A549 (cell line): ENCODE results near the gene AFF2. TPM values are rescaled to one million over a fixed set of nuclear protein-coding genes. Genes with fewer than 3 reads are reported as not detected.

Experiments
- ATAC-seq, 2 experiments: fragments of 200-7000 bp in 1 of 2; fragments of >200 bp in 1 of 2; cut with Nextera tagmentation in 1 of 2; cut with Tn5 transposase in 1 of 2; 3 replicates each; pipeline versions ENCODE4 v1.8.0 to v1.9.1; 2018 to 2020; ENCODE audit warnings: mild to moderate bottlenecking in 1 of 2, moderate library complexity in 1 of 2
- CTCF ChIA-PET: fragments of 300-600 bp; sonication (Branson Sonifier 250); formaldehyde crosslinking; extraction: SDS; loops from one replicate; lab custom pipeline; 2021; ENCODE audit warnings: antibody characterized with exemption, inconsistent platforms; lab: Yijun Ruan, JAX
- POLR2A ChIA-PET: fragments of 350-600 bp; formaldehyde crosslinking; extraction: SDS; loops from one replicate; lab custom pipeline; 2021; ENCODE audit warnings: antibody characterized with exemption, inconsistent platforms; lab: Yijun Ruan, JAX
- DNase-seq, 2 experiments: peaks; one replicate each; pipeline versions ENCODE4 v3.0.0 to v3.0.0-alpha.2; 2011 to 2016; ENCODE audit warnings: low read depth in 1 of 2, low spot score in 1 of 2
- FAIRE-seq: peaks from 2 replicates; lab custom pipeline; 2011; peaks lifted over from hg19 to GRCh38; lab: Jason Lieb, UNC
- H3K27ac ChIP-seq, 2 experiments: fragments of >200 bp; sonication (Bioruptor Twin); formaldehyde crosslinking; 3 replicates each; pipeline ENCODE4 v1.5.1; 2016 to 2017
- H3K4me1 ChIP-seq: fragments of >200 bp; sonication (Bioruptor Twin); formaldehyde crosslinking; 3 replicates; pipeline ENCODE4 v1.6.1; 2016
- H3K4me2 ChIP-seq: fragments of >200 bp; sonication (Bioruptor Twin); formaldehyde crosslinking; 3 replicates; pipeline ENCODE4 v1.6.1; 2016
- H3K4me3 ChIP-seq: fragments of >200 bp; sonication (Bioruptor Twin); formaldehyde crosslinking; 3 replicates; pipeline ENCODE4 v1.5.1; 2016
- H3K9me3 ChIP-seq: fragments of >200 bp; sonication (Bioruptor Twin); formaldehyde crosslinking; 3 replicates; pipeline ENCODE4 v1.6.1; 2016
- BHLHE40 ChIP-seq: IDR thresholded peaks from 2 replicates; pipeline ENCODE4 v1.6.1; 2012; ENCODE audit warnings: low read depth, low read length, inconsistent platforms
- CBX2 ChIP-seq: fragments of 200-600 bp; sonication (generic); IDR thresholded peaks from 2 replicates; pipeline ENCODE4 v1.6.1; 2016; ENCODE audit warnings: low read depth, mild to moderate bottlenecking, borderline replicate concordance
- CEBPB ChIP-seq, 2 experiments: fragments of >200 bp in 1 of 2; sonication (Bioruptor Twin) in 1 of 2; formaldehyde crosslinking in 1 of 2; IDR thresholded peaks; 2 replicates each; pipeline ENCODE4 v1.6.1; 2012 to 2016
- CHD2 ChIP-seq: fragments of 150-350 bp; IDR thresholded peaks from 2 replicates; pipeline ENCODE4 v1.6.1; 2014; ENCODE audit warnings: low read length; ENCODE audit not compliant: partially characterized antibody
- CHD4 ChIP-seq: fragments of 200-600 bp; sonication (generic); IDR thresholded peaks from 2 replicates; pipeline ENCODE4 v1.6.1; 2016; ENCODE audit warnings: antibody characterized with exemption, mild to moderate bottlenecking, borderline replicate concordance
- GATA3 ChIP-seq: IDR thresholded peaks from 2 replicates; pipeline ENCODE4 v1.6.1; 2012; ENCODE audit warnings: borderline replicate concordance
- HOXB13 ChIP-seq: fragments of 250-450 bp; sonication (Bioruptor Pico); IDR thresholded peaks from 2 replicates; pipeline ENCODE4 v1.5.0; 2020; ENCODE audit warnings: low read depth, mild to moderate bottlenecking, moderate library complexity
- JUNB ChIP-seq: fragments of >200 bp; sonication (Bioruptor Twin); formaldehyde crosslinking; IDR thresholded peaks from 2 replicates; pipeline ENCODE4 v1.6.1; 2016
- KDM5A ChIP-seq: fragments of 200-600 bp; sonication (generic); IDR thresholded peaks from 2 replicates; pipeline ENCODE4 v1.6.1; 2016; ENCODE audit warnings: antibody characterized with exemption, mild to moderate bottlenecking
- NFE2L2 ChIP-seq: fragments of 150-350 bp; conservative IDR thresholded peaks from 2 replicates; pipeline ENCODE4 v1.6.1; 2014; ENCODE audit warnings: low read length
- PHF8 ChIP-seq: fragments of 200-600 bp; sonication (generic); IDR thresholded peaks from 2 replicates; pipeline ENCODE4 v1.6.1; 2016; ENCODE audit warnings: low read depth, mild to moderate bottlenecking, antibody characterized with exemption, moderate library complexity, borderline replicate concordance
- RARB ChIP-seq: fragments of 250-450 bp; sonication (Bioruptor Pico); IDR thresholded peaks from 2 replicates; pipeline ENCODE4 v1.8.0; 2021; ENCODE audit warnings: mild to moderate bottlenecking, moderate library complexity
- RCOR1 ChIP-seq: fragments of 150-350 bp; IDR thresholded peaks from 2 replicates; pipeline ENCODE4 v1.6.1; 2014; ENCODE audit warnings: antibody characterized with exemption, low read length, low read depth
- RFX5 ChIP-seq: fragments of 450-650 bp; IDR thresholded peaks from 2 replicates; pipeline ENCODE4 v1.7.1; 2014; ENCODE audit warnings: antibody characterized with exemption, mild to moderate bottlenecking, moderate library complexity
- RNF2 ChIP-seq: fragments of 200-600 bp; sonication (generic); IDR thresholded peaks from 2 replicates; pipeline ENCODE4 v1.6.1; 2016; ENCODE audit warnings: low read depth, mild to moderate bottlenecking, antibody characterized with exemption, moderate library complexity, borderline replicate concordance
- TP53 ChIP-seq: fragments of 250-450 bp; sonication (Bioruptor Pico); IDR thresholded peaks from 2 replicates; pipeline ENCODE4 v1.5.0; 2021; ENCODE audit warnings: mild to moderate bottlenecking, moderate library complexity
- ZFP36 ChIP-seq: fragments of 450-650 bp; IDR thresholded peaks from 2 replicates; pipeline ENCODE4 v1.6.1; 2014; ENCODE audit warnings: borderline replicate concordance; ENCODE audit not compliant: partially characterized antibody
- WGBS: methylation state at CpG from one replicate; pipeline ENCODE4 v1.1.6; 2017; ENCODE audit errors: missing lambda C conversion rate; 5-methylcytosine and 5-hydroxymethylcytosine counted together
- polyA plus RNA-seq, 4 experiments: library from polyadenylated mRNA; depleted of rRNA in 3 of 4; stranded (reverse); fragments of >200 nt; fragmentation: RNase III in 1 of 4; extraction: RNeasy Plus Mini Kit Qiagen cat#74134 plus additional on column Dnase treatment in 1 of 4; gene quantifications; 2 replicates in 3 of 4; 3 replicates in 1 of 4; pipeline ENCODE4 v1.2.3, GENCODE V29; 2011 to 2017
- TF ChIP-seq, protein P1 (sequence below): fragments of 250-450 bp; sonication (Bioruptor Pico); IDR thresholded peaks from 2 replicates; pipeline ENCODE4 v1.5.0; 2021; ENCODE audit warnings: mild to moderate bottlenecking, moderate library complexity, borderline replicate concordance
- TF ChIP-seq, protein P2 (sequence below): IDR thresholded peaks from 2 replicates; pipeline ENCODE4 v1.6.1; 2012
- TF ChIP-seq, protein P3 (sequence below): fragments of >200 bp; sonication (Bioruptor Twin); formaldehyde crosslinking; IDR thresholded peaks from 3 replicates; pipeline ENCODE4 v1.5.1; 2016
- TF ChIP-seq, protein P4 (sequence below): IDR thresholded peaks from 2 replicates; pipeline ENCODE4 v1.6.1; 2012
- TF ChIP-seq, protein P5 (sequence below): fragments of >200 bp; sonication (Bioruptor Twin); formaldehyde crosslinking; IDR thresholded peaks from 2 replicates; pipeline ENCODE4 v1.6.1; 2016
- TF ChIP-seq, protein P6 (sequence below): fragments of 450-650 bp; IDR thresholded peaks from 2 replicates; pipeline ENCODE4 v1.6.1; 2014; ENCODE audit warnings: antibody characterized with exemption

AFF2 gene
- polyA plus RNA-seq, 2 of the 4 experiments (the other 2 are of a cell fraction) = 0.04 TPM; not detected in 1

DNA sequence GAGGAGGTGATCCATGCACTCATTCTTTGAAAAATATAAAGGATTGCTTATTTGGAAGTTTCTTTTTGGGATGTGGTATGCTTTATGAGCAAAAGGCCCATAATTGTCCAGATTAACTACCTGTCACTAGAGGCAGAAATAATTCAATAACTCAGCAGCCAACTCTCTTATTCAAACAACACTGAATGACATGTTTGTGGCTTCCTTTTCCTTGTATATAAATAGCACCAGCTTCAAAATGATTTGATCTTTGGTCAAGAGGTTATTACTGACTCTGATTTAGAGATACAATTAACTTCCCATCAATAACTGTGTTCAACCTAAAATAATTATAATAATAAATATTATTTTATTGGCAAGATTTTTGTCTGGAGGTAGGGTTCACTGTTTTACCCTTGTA lies 232.3 kb downstream of the AFF2 start:
- FAIRE-seq = no peak
- DNase-seq = no peak
- ATAC-seq = no peak
- Histone ChIP-seq H3K9me3 (no peaks in the 10 kb centered on the region), H3K27ac (no peak overlapping the region), H3K4me1 (no peaks in the 10 kb centered on the region), H3K4me3 (no peak overlapping the region), H3K4me2 (no peak overlapping the region)
- POLR2A ChIA-PET = no interaction called here
- no peak for TF ChIP-seq HOXB13 (CRISPR knock-in tag)
- TF ChIP-seq CHD2 = no peak
- no peak for TF ChIP-seq TP53
- TF ChIP-seq RNF2 = no peak
- TF ChIP-seq, protein P1, sequence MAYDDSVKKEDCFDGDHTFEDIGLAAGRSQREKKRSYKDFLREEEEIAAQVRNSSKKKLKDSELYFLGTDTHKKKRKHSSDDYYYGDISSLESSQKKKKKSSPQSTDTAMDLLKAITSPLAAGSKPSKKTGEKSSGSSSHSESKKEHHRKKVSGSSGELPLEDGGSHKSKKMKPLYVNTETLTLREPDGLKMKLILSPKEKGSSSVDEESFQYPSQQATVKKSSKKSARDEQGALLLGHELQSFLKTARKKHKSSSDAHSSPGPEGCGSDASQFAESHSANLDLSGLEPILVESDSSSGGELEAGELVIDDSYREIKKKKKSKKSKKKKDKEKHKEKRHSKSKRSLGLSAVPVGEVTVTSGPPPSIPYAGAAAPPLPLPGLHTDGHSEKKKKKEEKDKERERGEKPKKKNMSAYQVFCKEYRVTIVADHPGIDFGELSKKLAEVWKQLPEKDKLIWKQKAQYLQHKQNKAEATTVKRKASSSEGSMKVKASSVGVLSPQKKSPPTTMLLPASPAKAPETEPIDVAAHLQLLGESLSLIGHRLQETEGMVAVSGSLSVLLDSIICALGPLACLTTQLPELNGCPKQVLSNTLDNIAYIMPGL = no peak
- CTCF ChIA-PET = no interaction called here

DNA sequence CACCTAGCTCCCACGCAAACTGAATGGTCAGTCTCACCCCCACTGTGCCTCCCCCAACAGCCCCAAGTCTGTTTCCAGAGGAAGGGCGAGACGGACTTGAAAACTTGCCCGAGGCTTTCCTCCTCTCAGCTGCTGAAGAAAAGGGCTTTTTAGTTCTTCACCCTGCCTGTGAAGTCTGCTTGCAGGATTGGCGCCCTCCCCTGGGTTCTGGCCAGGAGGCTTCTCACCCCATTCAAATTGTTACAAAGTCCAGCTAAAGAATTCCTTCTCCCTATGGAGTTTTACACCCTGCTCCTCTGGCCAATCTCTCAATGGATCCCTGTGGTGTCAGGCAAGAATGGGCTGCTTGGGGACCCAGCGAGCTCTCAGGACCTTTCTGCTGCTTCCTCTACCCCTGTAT lies 241.0 kb downstream of the AFF2 start:
- CTCF ChIA-PET = interaction anchor here (1.7 kb wide), 1 partner anchor 13 kb away, joined by 3 read pairs; no protein-coding TSS in a partner anchor
- ATAC-seq = no peak

DNA sequence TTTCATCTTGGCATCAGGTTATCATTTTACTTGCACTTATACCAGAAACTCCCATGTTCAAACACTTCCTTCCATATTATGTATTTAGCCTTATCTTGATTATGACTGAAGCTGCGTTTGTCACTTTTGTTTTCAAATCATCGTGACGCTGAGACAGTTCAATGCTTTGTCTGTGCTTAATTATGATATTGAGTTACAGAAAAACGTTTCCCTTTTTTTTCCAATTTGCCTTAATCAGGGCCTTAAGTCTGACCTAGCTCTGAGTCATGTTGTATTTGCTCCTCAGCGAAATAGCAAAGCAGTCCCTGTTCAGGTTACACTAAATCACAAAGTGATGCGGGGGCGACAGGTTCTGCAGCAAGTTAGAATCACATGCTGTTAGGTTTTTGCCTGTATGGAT lies 254.7 kb downstream of the AFF2 start:
- ChIA-PET CTCF (no interaction called here), POLR2A (no interaction called here)
- H3K4me1 ChIP-seq = no peaks in the 10 kb centered on the region
- no peak overlapping the region for H3K4me2 ChIP-seq
- WGBS = 0% methylated on average over 7 of the region's 7 CpGs
- DNase-seq = no peak
- H3K9me3 ChIP-seq = no peaks in the 10 kb centered on the region
- FAIRE-seq = peak; percentile 46
- TF ChIP-seq, protein P2, sequence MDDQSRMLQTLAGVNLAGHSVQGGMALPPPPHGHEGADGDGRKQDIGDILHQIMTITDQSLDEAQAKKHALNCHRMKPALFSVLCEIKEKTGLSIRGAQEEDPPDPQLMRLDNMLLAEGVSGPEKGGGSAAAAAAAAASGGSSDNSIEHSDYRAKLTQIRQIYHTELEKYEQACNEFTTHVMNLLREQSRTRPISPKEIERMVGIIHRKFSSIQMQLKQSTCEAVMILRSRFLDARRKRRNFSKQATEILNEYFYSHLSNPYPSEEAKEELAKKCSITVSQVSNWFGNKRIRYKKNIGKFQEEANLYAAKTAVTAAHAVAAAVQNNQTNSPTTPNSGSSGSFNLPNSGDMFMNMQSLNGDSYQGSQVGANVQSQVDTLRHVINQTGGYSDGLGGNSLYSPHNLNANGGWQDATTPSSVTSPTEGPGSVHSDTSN = no peak
- no peak for TF ChIP-seq CBX2
- TF ChIP-seq BHLHE40 = no peak
- TF ChIP-seq HOXB13 (CRISPR knock-in tag) = no peak
- no peak for TF ChIP-seq GATA3
- TF ChIP-seq, protein P3, sequence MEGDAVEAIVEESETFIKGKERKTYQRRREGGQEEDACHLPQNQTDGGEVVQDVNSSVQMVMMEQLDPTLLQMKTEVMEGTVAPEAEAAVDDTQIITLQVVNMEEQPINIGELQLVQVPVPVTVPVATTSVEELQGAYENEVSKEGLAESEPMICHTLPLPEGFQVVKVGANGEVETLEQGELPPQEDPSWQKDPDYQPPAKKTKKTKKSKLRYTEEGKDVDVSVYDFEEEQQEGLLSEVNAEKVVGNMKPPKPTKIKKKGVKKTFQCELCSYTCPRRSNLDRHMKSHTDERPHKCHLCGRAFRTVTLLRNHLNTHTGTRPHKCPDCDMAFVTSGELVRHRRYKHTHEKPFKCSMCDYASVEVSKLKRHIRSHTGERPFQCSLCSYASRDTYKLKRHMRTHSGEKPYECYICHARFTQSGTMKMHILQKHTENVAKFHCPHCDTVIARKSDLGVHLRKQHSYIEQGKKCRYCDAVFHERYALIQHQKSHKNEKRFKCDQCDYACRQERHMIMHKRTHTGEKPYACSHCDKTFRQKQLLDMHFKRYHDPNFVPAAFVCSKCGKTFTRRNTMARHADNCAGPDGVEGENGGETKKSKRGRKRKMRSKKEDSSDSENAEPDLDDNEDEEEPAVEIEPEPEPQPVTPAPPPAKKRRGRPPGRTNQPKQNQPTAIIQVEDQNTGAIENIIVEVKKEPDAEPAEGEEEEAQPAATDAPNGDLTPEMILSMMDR = no peak
- no peak for TF ChIP-seq JUNB
- no peak for TF ChIP-seq RARB (CRISPR knock-in tag)
- TF ChIP-seq CHD4 = no peak
- TF ChIP-seq, protein P4, sequence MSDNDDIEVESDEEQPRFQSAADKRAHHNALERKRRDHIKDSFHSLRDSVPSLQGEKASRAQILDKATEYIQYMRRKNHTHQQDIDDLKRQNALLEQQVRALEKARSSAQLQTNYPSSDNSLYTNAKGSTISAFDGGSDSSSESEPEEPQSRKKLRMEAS = no peak
- TF ChIP-seq NFE2L2 = no peak
- TF ChIP-seq PHF8 = no peak
- TF ChIP-seq KDM5A = no peak
- TF ChIP-seq, protein P1 = no peak
- no peak for TF ChIP-seq CEBPB (IDR thresholded peaks at IDR 0.05)
- TF ChIP-seq, protein P5, sequence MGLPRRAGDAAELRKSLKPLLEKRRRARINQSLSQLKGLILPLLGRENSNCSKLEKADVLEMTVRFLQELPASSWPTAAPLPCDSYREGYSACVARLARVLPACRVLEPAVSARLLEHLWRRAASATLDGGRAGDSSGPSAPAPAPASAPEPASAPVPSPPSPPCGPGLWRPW = no peak
- no peak for TF ChIP-seq TP53
- no peak for TF ChIP-seq RCOR1
- H3K4me3 ChIP-seq = no peak overlapping the region
- no peak overlapping the region for H3K27ac ChIP-seq
- no peak for ATAC-seq

More for the DNA sequence above, 241.0 kb downstream of the AFF2 start:
- H3K9me3 ChIP-seq = no peaks in the 10 kb centered on the region
- WGBS = 0% methylated on average over 1 of the region's 6 CpGs
- H3K4me1 ChIP-seq = no peaks in the 10 kb centered on the region
- no peak overlapping the region for H3K27ac ChIP-seq
- FAIRE-seq (no peak), DNase-seq (no peak)
- no peak overlapping the region for H3K4me3 ChIP-seq
- POLR2A ChIA-PET = no interaction called here
- TF ChIP-seq ZFP36 = no peak
- TF ChIP-seq CEBPB (IDR thresholded peaks at IDR 0.05) = no peak
- no peak for TF ChIP-seq RFX5
- TF ChIP-seq CHD4 = no peak
- TF ChIP-seq, protein P6, sequence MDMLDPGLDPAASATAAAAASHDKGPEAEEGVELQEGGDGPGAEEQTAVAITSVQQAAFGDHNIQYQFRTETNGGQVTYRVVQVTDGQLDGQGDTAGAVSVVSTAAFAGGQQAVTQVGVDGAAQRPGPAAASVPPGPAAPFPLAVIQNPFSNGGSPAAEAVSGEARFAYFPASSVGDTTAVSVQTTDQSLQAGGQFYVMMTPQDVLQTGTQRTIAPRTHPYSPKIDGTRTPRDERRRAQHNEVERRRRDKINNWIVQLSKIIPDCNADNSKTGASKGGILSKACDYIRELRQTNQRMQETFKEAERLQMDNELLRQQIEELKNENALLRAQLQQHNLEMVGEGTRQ = no peak
- TF ChIP-seq, all 56 proteins: peak for 0
- H3K4me2 ChIP-seq = no peak overlapping the region
